OCI-LY7 (cell line): ENCODE results near the gene EXOC6B. TPM values are rescaled to one million over a fixed set of nuclear protein-coding genes. Genes with fewer than 3 reads are reported as not detected.

ENCODE experiments used
- BruUV-seq: library from RNA; stranded (reverse); fragments of 400-500 nt; replicated peaks from 2 replicates; lab custom pipeline; 2021; lab: Mats Ljungman, UMichigan
- CTCF ChIA-PET: fragments of 300-600 bp; sonication (Branson Sonifier 250); formaldehyde crosslinking; loops from one replicate; lab custom pipeline; 2022; ENCODE audit warnings: antibody characterized with exemption; ENCODE audit not compliant: unreplicated experiment; lab: Charles Lee
- POLR2A ChIA-PET: fragments of 300-600 bp; sonication (Branson Sonifier 250); formaldehyde crosslinking; loops from one replicate; lab custom pipeline; 2022; ENCODE audit warnings: antibody characterized with exemption; lab: Charles Lee
- DNase-seq: peaks from one replicate; pipeline ENCODE4 v3.0.0-alpha.2; 2015; ENCODE audit warnings: low spot score
- H2AFZ ChIP-seq: fragments of 200-600 bp; sonication (generic), shearing (Covaris generic); 2 replicates; pipeline ENCODE4 v1.6.1; 2014; ENCODE audit warnings: mild to moderate bottlenecking, antibody characterized with exemption, low read length, moderate library complexity
- H3K27ac ChIP-seq: fragments of 200-600 bp; sonication (generic); 2 replicates; pipeline ENCODE4 v1.5.1; 2014; ENCODE audit warnings: mixed run types, low read depth, mild to moderate bottlenecking, moderate library complexity, low read length, inconsistent platforms; ENCODE audit not compliant: poor library complexity, severe bottlenecking
- H3K36me3 ChIP-seq: fragments of 200-600 bp; sonication (generic); 2 replicates; pipeline ENCODE4 v1.6.1; 2014; ENCODE audit warnings: mild to moderate bottlenecking, antibody characterized with exemption, low read length, moderate library complexity, mixed read lengths; ENCODE audit not compliant: insufficient read depth
- H3K4me1 ChIP-seq: fragments of 200-600 bp; sonication (generic); 2 replicates; pipeline ENCODE4 v1.5.1; 2014; ENCODE audit warnings: mild to moderate bottlenecking, low read length; ENCODE audit not compliant: insufficient read depth, poor library complexity, severe bottlenecking
- H3K4me2 ChIP-seq: fragments of 200-600 bp; sonication (generic); 2 replicates; pipeline ENCODE4 v1.6.1; 2014; ENCODE audit warnings: mild to moderate bottlenecking, low read length
- H3K4me3 ChIP-seq: fragments of 200-600 bp; sonication (generic); 2 replicates; pipeline ENCODE4 v1.5.1; 2014; ENCODE audit warnings: mild to moderate bottlenecking, low read depth, low read length; ENCODE audit not compliant: poor library complexity, severe bottlenecking
- H3K79me2 ChIP-seq: fragments of 200-600 bp; sonication (generic); 2 replicates; pipeline ENCODE4 v1.6.1; 2016; ENCODE audit warnings: low read depth, mild to moderate bottlenecking, low read length, moderate library complexity, mixed read lengths; ENCODE audit not compliant: insufficient read depth
- H3K9me2 ChIP-seq: fragments of 200-600 bp; sonication (generic); 2 replicates; pipeline ENCODE4 v1.6.1; 2016; ENCODE audit warnings: mild to moderate bottlenecking, low read length, mixed read lengths; ENCODE audit not compliant: insufficient read depth
- H3K9me3 ChIP-seq: fragments of 200-600 bp; sonication (generic); 2 replicates; pipeline ENCODE4 v1.6.1; 2014; ENCODE audit warnings: mild to moderate bottlenecking, mixed run types, low read length, mixed read lengths
- H4K20me1 ChIP-seq: fragments of 200-600 bp; sonication (generic); 2 replicates; pipeline ENCODE4 v1.6.1; 2014; ENCODE audit warnings: mild to moderate bottlenecking, antibody characterized with exemption, low read length, moderate library complexity, mixed read lengths; ENCODE audit not compliant: insufficient read depth
- EZH2phosphoT487 ChIP-seq: fragments of 200-600 bp; sonication (generic); IDR thresholded peaks from 2 replicates; pipeline ENCODE4 v1.6.1; 2018; ENCODE audit warnings: low read depth, borderline replicate concordance, mild to moderate bottlenecking, mixed run types, antibody characterized with exemption, low read length, moderate library complexity, mixed read lengths
- intact Hi-C: fragments of 100-400 bp; cut with micrococcal nuclease; formaldehyde crosslinking; loops from one replicate; pipeline ENCODE4 v1.10.0; 2022; ENCODE audit not compliant: unreplicated experiment
- total RNA-seq, 2 experiments: library from RNA; depleted of rRNA in 1 of 2; stranded (reverse); fragments of >200 nt in 1 of 2; shearing (Covaris generic) in 1 of 2; gene quantifications; 2 replicates each; pipeline ENCODE4 v1.2.3, GENCODE V29; 2014 to 2022
- TF ChIP-seq, protein P1 (sequence below): fragments of 200-600 bp; sonication (generic); conservative IDR thresholded peaks from 2 replicates; pipeline ENCODE4 v1.5.1; 2014; ENCODE audit warnings: mild to moderate bottlenecking, antibody characterized with exemption, low read length, moderate library complexity, mixed read lengths

Gene EXOC6B
- total RNA-seq, 2 experiments from 2014 or later = 5.1 TPM; not detected in 1

DNA sequence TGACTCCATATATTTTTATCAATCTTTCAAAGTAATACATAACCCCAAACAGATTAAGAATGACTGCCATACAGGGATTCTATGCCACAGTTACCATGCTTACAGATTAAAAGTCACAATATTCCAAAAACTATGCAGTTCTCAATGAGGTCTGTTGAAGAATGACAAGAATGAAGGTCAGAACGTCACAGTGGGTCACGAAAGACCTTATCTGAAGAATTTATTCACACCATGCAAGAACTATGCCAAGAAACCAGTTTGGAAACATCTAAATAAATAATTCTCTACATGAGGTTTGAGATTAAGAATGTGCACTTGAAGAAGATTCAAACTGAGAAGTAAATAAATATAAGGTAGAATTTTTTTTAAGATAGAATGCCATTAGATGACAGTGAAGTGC is 253.3 kb downstream of the EXOC6B start:
- POLR2A ChIA-PET = no interaction called here

DNA sequence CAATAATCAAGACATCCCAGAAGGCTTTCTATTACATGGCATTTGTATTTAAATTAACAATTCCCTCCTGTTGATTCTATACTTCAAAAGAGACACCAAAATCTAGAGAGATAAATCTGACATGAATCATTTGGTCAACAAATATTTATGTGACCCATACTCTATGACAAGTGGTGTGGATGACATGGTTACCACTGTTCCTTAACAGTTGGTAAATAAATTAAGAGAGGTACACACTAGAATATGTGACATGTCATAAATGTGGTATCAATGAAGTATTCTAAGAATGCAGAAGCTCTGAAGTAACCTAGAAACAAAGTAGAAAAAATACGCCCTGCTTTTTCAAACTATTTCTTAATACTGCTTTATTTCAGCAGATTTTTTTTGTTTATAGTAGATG is 255.4 kb downstream of the EXOC6B start:
- H3K36me3 ChIP-seq = no peaks in the 10 kb centered on the region
- H3K4me3 ChIP-seq = no peak overlapping the region
- H4K20me1 ChIP-seq = no peaks in the 10 kb centered on the region
- H2AFZ ChIP-seq = no peak overlapping the region
- no peak overlapping the region for H3K27ac ChIP-seq
- H3K4me1 ChIP-seq = no peaks in the 10 kb centered on the region
- TF ChIP-seq, protein P1, sequence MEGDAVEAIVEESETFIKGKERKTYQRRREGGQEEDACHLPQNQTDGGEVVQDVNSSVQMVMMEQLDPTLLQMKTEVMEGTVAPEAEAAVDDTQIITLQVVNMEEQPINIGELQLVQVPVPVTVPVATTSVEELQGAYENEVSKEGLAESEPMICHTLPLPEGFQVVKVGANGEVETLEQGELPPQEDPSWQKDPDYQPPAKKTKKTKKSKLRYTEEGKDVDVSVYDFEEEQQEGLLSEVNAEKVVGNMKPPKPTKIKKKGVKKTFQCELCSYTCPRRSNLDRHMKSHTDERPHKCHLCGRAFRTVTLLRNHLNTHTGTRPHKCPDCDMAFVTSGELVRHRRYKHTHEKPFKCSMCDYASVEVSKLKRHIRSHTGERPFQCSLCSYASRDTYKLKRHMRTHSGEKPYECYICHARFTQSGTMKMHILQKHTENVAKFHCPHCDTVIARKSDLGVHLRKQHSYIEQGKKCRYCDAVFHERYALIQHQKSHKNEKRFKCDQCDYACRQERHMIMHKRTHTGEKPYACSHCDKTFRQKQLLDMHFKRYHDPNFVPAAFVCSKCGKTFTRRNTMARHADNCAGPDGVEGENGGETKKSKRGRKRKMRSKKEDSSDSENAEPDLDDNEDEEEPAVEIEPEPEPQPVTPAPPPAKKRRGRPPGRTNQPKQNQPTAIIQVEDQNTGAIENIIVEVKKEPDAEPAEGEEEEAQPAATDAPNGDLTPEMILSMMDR = no peak
- no peak for TF ChIP-seq EZH2phosphoT487
- no peaks in the 10 kb centered on the region for H3K9me2 ChIP-seq
- intact Hi-C loops = loop anchor here (10.0 kb wide), 1 partner anchor 646 kb away; no protein-coding TSS in a partner anchor
- no peaks in the 10 kb centered on the region for H3K9me3 ChIP-seq
- no peak for DNase-seq
- POLR2A ChIA-PET = no interaction called here
- H3K4me2 ChIP-seq = no peak overlapping the region
- H3K79me2 ChIP-seq = no peaks in the 10 kb centered on the region
- CTCF ChIA-PET = no interaction called here
- no TSS peak for BruUV-seq

More for the DNA sequence above, 253.3 kb downstream of the EXOC6B start:
- BruUV-seq = no TSS peak
- CTCF ChIA-PET = no interaction called here
- no peaks in the 10 kb centered on the region for H4K20me1 ChIP-seq
- intact Hi-C loops = loop anchor here (10.0 kb wide), 1 partner anchor 648 kb away; no protein-coding TSS in a partner anchor
- H3K27ac ChIP-seq = no peak overlapping the region
- H3K9me3 ChIP-seq = no peaks in the 10 kb centered on the region
- H3K9me2 ChIP-seq = no peaks in the 10 kb centered on the region
- no peak overlapping the region for H3K4me2 ChIP-seq
- no peak for DNase-seq
- H3K4me3 ChIP-seq = no peak overlapping the region
- H3K4me1 ChIP-seq = no peaks in the 10 kb centered on the region
- TF ChIP-seq EZH2phosphoT487 = no peak
- TF ChIP-seq, protein P1 = no peak
- H3K79me2 ChIP-seq = no peaks in the 10 kb centered on the region
- H3K36me3 ChIP-seq = no peaks in the 10 kb centered on the region
- H2AFZ ChIP-seq = no peak overlapping the region

DNA sequence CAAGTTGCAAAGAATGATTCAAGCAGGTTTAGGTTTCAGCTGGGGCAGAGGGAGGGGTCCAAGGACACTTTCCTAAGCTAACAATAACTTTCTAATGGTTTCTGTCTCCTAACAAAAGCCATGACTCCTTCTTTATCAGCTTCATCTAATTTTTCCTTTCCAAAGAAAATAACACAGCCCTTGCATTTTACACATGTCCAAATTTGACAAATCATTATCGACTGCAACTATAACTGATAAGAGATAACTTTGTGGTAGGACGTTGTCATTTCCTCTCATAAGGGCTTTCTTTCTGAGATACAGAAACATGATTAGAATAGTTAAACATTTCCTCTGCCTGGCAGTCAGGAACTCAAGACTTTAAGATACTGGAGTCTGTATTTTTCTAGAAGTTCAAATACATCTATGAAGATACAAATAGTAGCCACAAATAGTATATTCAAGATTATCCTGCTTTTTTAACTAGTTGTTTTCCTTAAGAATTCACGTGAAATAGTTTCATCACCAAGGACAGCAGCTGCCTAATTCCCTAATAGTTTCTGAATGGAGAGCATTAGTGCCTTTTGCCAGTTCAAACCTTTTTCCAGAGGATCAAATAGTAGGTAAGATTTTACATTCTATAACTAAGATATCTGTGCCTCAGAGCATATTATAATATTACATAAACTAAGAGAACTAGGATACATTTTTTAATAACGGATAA is 263.2 kb downstream of the EXOC6B start:
- TF ChIP-seq EZH2phosphoT487 = no peak
- TF ChIP-seq, protein P1 = no peak
- H3K79me2 ChIP-seq = no peaks in the 10 kb centered on the region
- ChIA-PET POLR2A (no interaction called here), CTCF (no interaction called here)
- no peaks in the 10 kb centered on the region for H4K20me1 ChIP-seq
- no peak overlapping the region for H3K4me2 ChIP-seq
- no TSS peak for BruUV-seq
- H3K4me1 ChIP-seq = no peaks in the 10 kb centered on the region
- no peaks in the 10 kb centered on the region for H3K9me3 ChIP-seq
- H3K4me3 ChIP-seq = no peak overlapping the region
- no peaks in the 10 kb centered on the region for H3K9me2 ChIP-seq
- no peaks in the 10 kb centered on the region for H3K36me3 ChIP-seq
- H2AFZ ChIP-seq = no peak overlapping the region
- H3K27ac ChIP-seq = no peak overlapping the region
- no peak for DNase-seq
- intact Hi-C loops = no loop called here
